ENCODE data around the gene TMEM63B.

Gene TMEM63B

DNA sequence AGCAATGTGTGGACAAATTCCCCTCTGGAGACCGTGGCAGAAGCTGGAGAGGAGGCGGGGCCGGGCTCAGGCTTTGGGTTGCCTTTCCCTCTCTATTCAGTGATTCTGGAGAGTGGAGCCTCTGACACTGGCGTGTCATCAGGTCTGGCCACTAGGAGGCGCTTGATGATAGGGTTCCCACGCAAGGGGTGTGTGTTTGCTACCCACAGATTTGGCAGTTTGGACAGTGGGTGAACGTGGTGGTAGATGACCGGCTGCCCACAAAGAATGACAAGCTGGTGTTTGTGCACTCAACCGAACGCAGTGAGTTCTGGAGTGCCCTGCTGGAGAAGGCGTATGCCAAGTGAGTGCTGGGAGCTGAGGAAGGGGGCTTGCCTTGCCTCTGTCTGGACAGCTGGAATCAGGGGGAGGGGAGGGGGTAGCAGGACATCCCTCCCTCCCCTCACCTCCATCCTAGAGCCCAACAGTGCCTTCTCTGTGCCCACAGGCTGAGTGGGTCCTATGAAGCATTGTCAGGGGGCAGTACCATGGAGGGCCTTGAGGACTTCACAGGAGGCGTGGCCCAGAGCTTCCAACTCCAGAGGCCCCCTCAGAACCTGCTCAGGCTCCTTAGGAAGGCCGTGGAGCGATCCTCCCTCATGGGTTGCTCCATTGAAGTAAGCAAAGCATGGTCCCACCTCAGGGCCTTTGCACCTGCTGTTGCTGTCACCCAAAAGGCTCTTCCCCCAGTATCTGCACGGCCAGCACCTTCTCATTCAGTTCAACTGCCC, 45.6 kb downstream of the TMEM63B start:
- TF ChIP-seq RAD21 (IDR thresholded peaks at IDR 0.05; ENCODE audit: low read depth) (peak; percentile 98), ZBTB7A (IDR thresholded peaks at IDR 0.05; ENCODE audit: low read depth) (no peak)

DNA sequence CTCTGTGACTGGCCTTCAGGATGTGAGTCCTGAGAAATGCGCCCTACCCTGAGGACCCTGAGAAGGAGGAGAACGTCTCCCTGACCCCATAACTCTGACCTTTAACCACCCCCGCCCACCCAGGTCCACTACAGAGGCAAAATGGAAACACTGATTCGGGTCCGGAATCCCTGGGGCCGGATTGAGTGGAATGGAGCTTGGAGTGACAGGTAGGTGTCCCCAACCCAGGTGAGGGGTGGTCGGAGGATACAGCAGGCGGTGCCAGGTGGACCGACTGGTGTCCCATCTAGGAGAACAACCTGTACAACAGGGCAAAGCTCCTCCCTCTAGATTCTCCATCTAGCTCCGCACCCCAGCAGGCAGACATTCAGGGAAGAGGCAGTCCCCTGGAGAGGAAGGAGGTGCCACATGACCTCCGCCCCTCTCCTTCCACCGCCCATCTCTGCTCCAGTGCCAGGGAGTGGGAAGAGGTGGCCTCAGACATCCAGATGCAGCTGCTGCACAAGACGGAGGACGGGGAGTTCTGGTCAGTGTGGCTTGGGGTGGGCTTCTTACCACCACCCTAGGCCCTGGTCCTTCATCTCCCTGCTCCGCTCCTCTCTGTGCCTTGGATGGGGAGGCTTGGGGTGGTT, 48.9 kb downstream of the TMEM63B start:
- TF ChIP-seq, protein P1, sequence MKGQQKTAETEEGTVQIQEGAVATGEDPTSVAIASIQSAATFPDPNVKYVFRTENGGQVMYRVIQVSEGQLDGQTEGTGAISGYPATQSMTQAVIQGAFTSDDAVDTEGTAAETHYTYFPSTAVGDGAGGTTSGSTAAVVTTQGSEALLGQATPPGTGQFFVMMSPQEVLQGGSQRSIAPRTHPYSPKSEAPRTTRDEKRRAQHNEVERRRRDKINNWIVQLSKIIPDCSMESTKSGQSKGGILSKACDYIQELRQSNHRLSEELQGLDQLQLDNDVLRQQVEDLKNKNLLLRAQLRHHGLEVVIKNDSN (IDR thresholded peaks at IDR 0.05): peak; percentile 56
- TF ChIP-seq YY1 (IDR thresholded peaks at IDR 0.05; ENCODE audit: low read depth): no peak

- TF ChIP-seq TEAD4 (IDR thresholded peaks at IDR 0.05) (no peak), NFIC (IDR thresholded peaks at IDR 0.05) (no peak), CEBPB (IDR thresholded peaks at IDR 0.05) (no peak)
Measured at GRCh38 chr6:44176762-44177509, 49.6 kb downstream of the TMEM63B start.

GRCh38 chr6:44177691-44178423, 50.5 kb downstream of the TMEM63B start:
- no peak for TF ChIP-seq FOXM1 (IDR thresholded peaks at IDR 0.05; ENCODE audit: borderline replicate concordance, low read depth)
- no peak for TF ChIP-seq NFIC (IDR thresholded peaks at IDR 0.05)
- no peak for TF ChIP-seq EGR1 (IDR thresholded peaks at IDR 0.05)
- no peak for TF ChIP-seq CEBPB (IDR thresholded peaks at IDR 0.05)
- TF ChIP-seq RAD21 (IDR thresholded peaks at IDR 0.05; ENCODE audit: low read depth): no peak
- no peak for TF ChIP-seq EP300 (IDR thresholded peaks at IDR 0.05; ENCODE audit: borderline replicate concordance)
- TF ChIP-seq TAF1 (IDR thresholded peaks at IDR 0.05; ENCODE audit: low read depth): no peak
- no peak for TF ChIP-seq TEAD4 (IDR thresholded peaks at IDR 0.05)

DNA sequence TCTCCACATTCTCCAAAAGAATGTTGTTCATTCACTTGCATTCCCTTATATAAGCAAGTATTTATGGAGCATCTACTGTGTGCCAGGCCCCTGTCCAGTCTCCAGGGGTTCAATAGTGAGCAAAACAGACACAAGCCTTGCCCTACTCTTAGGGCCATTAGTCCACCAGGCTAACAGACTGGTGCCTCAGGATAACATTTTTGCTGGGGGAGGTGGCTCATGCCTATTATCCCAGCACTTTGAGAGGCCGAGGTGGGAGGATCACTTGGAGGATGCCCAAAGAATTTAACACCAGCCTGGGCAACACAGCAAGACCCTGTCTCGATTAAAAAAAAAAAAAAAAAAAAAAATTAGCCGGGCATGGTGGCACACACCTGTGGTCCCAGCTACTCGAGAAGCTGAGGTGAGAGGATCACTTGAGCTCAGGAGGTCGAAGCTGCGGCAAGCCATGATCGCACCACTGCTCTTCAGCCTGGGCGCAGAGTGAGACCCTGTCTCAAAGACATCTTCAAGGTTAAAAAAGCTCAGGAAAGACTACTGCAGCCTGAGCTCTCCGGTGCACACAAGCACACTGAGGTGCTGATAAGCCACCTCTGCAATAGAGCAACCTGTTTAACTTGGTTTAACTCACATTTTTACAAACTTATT, 51.2 kb downstream of the TMEM63B start:
- TF ChIP-seq CEBPB (IDR thresholded peaks at IDR 0.05): no peak
- TF ChIP-seq, protein P1 (IDR thresholded peaks at IDR 0.05): no peak
- no peak for TF ChIP-seq TEAD4 (IDR thresholded peaks at IDR 0.05)
- no peak for TF ChIP-seq EP300 (IDR thresholded peaks at IDR 0.05; ENCODE audit: borderline replicate concordance)
- TF ChIP-seq NFIC (IDR thresholded peaks at IDR 0.05): no peak
- no peak for TF ChIP-seq CREB1 (IDR thresholded peaks at IDR 0.05; ENCODE audit: low read depth)
- TF ChIP-seq ZBTB7A (IDR thresholded peaks at IDR 0.05; ENCODE audit: low read depth): no peak
- TF ChIP-seq TAF1 (IDR thresholded peaks at IDR 0.05; ENCODE audit: low read depth): no peak
- no peak for TF ChIP-seq FOXM1 (IDR thresholded peaks at IDR 0.05; ENCODE audit: borderline replicate concordance, low read depth)
- no peak for TF ChIP-seq RAD21 (IDR thresholded peaks at IDR 0.05; ENCODE audit: low read depth)
- TF ChIP-seq TCF12 (IDR thresholded peaks at IDR 0.05; ENCODE audit: low read depth): no peak
- no peak for TF ChIP-seq REST (IDR thresholded peaks at IDR 0.05; ENCODE audit: low read depth)
- no peak for TF ChIP-seq YY1 (IDR thresholded peaks at IDR 0.05; ENCODE audit: low read depth)
- TF ChIP-seq MAX (IDR thresholded peaks at IDR 0.05): no peak
- no peak for TF ChIP-seq EGR1 (IDR thresholded peaks at IDR 0.05)

DNA sequence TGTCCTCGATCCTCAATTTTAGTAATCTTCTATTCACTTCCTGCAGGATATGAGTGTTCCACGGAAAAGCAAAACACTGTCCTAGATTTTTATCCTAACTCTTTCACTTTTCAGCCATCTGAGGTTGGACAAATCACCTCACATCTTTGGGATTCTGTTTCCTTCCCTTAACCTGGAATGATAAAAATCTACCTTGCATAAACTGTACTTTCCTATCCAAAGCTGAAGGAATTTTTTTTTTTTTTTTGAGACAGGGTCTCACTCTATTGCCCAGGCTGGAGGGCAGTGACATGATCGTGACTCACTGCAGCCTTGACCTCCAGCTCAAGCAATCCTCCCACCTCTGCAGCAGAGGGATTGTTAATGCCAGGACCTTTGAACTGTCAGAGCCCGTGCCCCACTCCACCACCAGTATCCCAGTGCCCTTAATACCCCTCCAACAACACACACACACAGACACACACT, 51.8 kb downstream of the TMEM63B start:
- TF ChIP-seq EP300 (IDR thresholded peaks at IDR 0.05; ENCODE audit: borderline replicate concordance): no peak
- no peak for TF ChIP-seq TEAD4 (IDR thresholded peaks at IDR 0.05)
- no peak for TF ChIP-seq REST (IDR thresholded peaks at IDR 0.05; ENCODE audit: low read depth)
- TF ChIP-seq MAX (IDR thresholded peaks at IDR 0.05): no peak
- TF ChIP-seq ZBTB7A (IDR thresholded peaks at IDR 0.05; ENCODE audit: low read depth): no peak
- TF ChIP-seq CEBPB (IDR thresholded peaks at IDR 0.05): no peak
- TF ChIP-seq NFIC (IDR thresholded peaks at IDR 0.05): no peak
- TF ChIP-seq RAD21 (IDR thresholded peaks at IDR 0.05; ENCODE audit: low read depth): no peak
- no peak for TF ChIP-seq YY1 (IDR thresholded peaks at IDR 0.05; ENCODE audit: low read depth)
- no peak for TF ChIP-seq FOXM1 (IDR thresholded peaks at IDR 0.05; ENCODE audit: borderline replicate concordance, low read depth)
- no peak for TF ChIP-seq EGR1 (IDR thresholded peaks at IDR 0.05)
- no peak for TF ChIP-seq CREB1 (IDR thresholded peaks at IDR 0.05; ENCODE audit: low read depth)
- no peak for TF ChIP-seq TAF1 (IDR thresholded peaks at IDR 0.05; ENCODE audit: low read depth)
- no peak for TF ChIP-seq TCF12 (IDR thresholded peaks at IDR 0.05; ENCODE audit: low read depth)
